Esophagus muscularis mucosa (tissue), 4 donors: ENCODE data around the gene SAXO2. TPM values are rescaled to one million over a fixed set of nuclear protein-coding genes. Genes with fewer than 3 reads are reported as not detected.
"Not testable (repeated sequence)": the region's sequence is repeated elsewhere in the genome, so short reads cannot be mapped to it uniquely, and the experiment has no call there.

Source experiments
- DNase-seq: peaks from one replicate; pipeline ENCODE4 v3.0.0-alpha.2; 2017; ENCODE audit errors: extremely low spot score
- H3K27ac ChIP-seq, 4 donors: fragments of 200-600 bp; sonication (generic); replicated peaks in 1 of 4; 1 replicate in 3 of 4; 2 replicates in 1 of 4; pipeline ENCODE4 v1.5.1; 2016 to 2019; ENCODE audit warnings: mild to moderate bottlenecking in 1 of 4
- H3K27me3 ChIP-seq, 4 donors: fragments of 200-600 bp; sonication (generic); one replicate each; pipeline versions ENCODE4 v1.5.1 to v1.6.0; 2016 to 2019
- H3K36me3 ChIP-seq, 4 donors: fragments of 200-600 bp; sonication (generic); one replicate each; pipeline ENCODE4 v1.5.1; 2016 to 2019
- H3K4me1 ChIP-seq, 4 donors: fragments of 200-600 bp; sonication (generic); one replicate each; pipeline ENCODE4 v1.5.1; 2016 to 2019
- H3K4me3 ChIP-seq, 4 donors: fragments of 200-600 bp; sonication (generic); 1 replicate in 2 of 4; 2 replicates in 2 of 4; pipeline ENCODE4 v1.5.1; 2016 to 2019; ENCODE audit warnings: mild to moderate bottlenecking in 4 of 4, moderate library complexity in 1 of 4
- H3K9me3 ChIP-seq, 4 donors: fragments of 200-600 bp; sonication (generic); 1 replicate in 3 of 4; 2 replicates in 1 of 4; pipeline ENCODE4 v1.5.1; 2016 to 2019
- EP300 ChIP-seq: sonication (generic); formaldehyde crosslinking; IDR thresholded peaks from one replicate; pipeline ENCODE4 v1.6.1; 2017; ENCODE audit warnings: antibody characterized with exemption
- POLR2A ChIP-seq: fragments of 450-650 bp; IDR thresholded peaks from one replicate; pipeline ENCODE4 v1.6.1; 2017; ENCODE audit warnings: antibody characterized with exemption, moderate library complexity, mild to moderate bottlenecking, low read depth
- POLR2AphosphoS5 ChIP-seq, 2 donors: sonication (generic); formaldehyde crosslinking; IDR thresholded peaks; one replicate each; pipeline ENCODE4 v1.6.1; 2017; ENCODE audit warnings: antibody characterized with exemption in 2 of 2
- WGBS: methylation state at CpG from one replicate; pipeline ENCODE4 v1.1.5; 2018; 5-methylcytosine and 5-hydroxymethylcytosine counted together
- intact Hi-C: fragments of 100-400 bp; cut with DNase I; formaldehyde crosslinking; loops from one replicate; pipeline ENCODE4 v1.15.1; 2023
- total RNA-seq, 4 donors: library from RNA; depleted of rRNA; stranded (reverse); fragments of >200 nt; gene quantifications; one replicate each; pipeline versions ENCODE4 v1.1.0 to v1.2.1, GENCODE V29; 2016
- TF ChIP-seq, protein P1 (sequence below), 3 experiments: fragments of 200-600 bp in 2 of 3; fragments of 450-650 bp in 1 of 3; sonication (generic) in 2 of 3; IDR thresholded peaks; one replicate each; pipeline ENCODE4 v1.5.1; 2017 to 2019; ENCODE audit warnings: antibody characterized with exemption in 3 of 3, mild to moderate bottlenecking in 2 of 3, moderate library complexity in 1 of 3

Gene SAXO2
- total RNA-seq, 4 donors from 2014 or later, result 0.39 to 1.7 (median 1.3) TPM; not detected in 1

DNA sequence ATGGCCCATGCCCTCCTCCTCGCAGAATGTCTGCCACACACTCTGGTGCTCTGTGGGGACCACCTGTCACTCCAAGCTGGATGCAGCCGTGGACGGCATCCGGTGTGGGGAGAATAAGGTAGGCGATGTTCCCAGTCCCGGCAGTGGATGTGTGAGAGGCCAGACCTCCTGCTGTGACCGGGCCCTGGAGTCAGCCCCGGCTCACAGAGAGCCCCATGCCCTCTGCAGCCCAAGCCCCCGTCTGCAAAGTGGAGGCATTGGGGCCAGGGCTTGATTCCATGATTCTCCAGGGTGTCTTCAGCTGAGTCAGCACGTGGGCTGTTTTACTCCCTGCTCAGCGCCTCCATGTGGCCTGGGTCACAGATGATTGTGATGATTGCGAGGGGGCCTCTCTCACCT is 54.5 kb downstream of the SAXO2 start:
- H3K36me3 ChIP-seq, result no peaks in the 10 kb centered on the region
- intact Hi-C loops, result no loop called here
- H3K9me3 ChIP-seq, result no peaks in the 10 kb centered on the region
- no peak for TF ChIP-seq POLR2AphosphoS5 (IDR thresholded peaks at IDR 0.05)
- TF ChIP-seq, protein P1, sequence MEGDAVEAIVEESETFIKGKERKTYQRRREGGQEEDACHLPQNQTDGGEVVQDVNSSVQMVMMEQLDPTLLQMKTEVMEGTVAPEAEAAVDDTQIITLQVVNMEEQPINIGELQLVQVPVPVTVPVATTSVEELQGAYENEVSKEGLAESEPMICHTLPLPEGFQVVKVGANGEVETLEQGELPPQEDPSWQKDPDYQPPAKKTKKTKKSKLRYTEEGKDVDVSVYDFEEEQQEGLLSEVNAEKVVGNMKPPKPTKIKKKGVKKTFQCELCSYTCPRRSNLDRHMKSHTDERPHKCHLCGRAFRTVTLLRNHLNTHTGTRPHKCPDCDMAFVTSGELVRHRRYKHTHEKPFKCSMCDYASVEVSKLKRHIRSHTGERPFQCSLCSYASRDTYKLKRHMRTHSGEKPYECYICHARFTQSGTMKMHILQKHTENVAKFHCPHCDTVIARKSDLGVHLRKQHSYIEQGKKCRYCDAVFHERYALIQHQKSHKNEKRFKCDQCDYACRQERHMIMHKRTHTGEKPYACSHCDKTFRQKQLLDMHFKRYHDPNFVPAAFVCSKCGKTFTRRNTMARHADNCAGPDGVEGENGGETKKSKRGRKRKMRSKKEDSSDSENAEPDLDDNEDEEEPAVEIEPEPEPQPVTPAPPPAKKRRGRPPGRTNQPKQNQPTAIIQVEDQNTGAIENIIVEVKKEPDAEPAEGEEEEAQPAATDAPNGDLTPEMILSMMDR (IDR thresholded peaks at IDR 0.05), result no peak
- TF ChIP-seq EP300, result no peak
- no peak for TF ChIP-seq POLR2A
- DNase-seq, result no peak
- H3K4me3 ChIP-seq, result no peak overlapping the region
- no peak overlapping the region for H3K27ac ChIP-seq
- H3K27me3 ChIP-seq, result no peaks in the 10 kb centered on the region
- H3K4me1 ChIP-seq, result no peaks in the 10 kb centered on the region
- 83% methylated on average over 9 of the region's 12 CpGs for WGBS

DNA sequence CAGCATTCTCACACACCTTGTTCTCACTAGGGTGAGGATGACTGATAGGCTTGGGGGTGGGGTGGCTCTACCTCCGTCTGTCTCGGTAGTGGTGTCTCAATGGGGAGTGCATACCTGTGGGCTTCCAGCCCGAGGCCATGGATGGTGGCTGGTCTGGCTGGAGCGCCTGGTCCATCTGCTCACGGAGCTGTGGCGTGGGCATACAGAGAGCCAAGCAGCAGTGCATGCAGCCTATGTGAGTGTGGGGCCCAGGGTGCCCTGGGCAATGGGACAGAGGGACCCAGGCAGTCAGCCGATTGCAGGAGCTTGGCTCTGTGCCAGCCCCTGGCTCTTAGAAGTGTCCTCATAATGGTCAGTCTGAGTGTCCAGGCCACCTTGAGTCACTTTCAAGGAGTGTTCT is 54.9 kb downstream of the SAXO2 start:
- H3K27ac ChIP-seq, H3K4me3 ChIP-seq, H3K27me3 ChIP-seq, H3K4me1 ChIP-seq, H3K9me3 ChIP-seq, H3K36me3 ChIP-seq, DNase-seq, intact Hi-C loops: not testable (repeated sequence)
- WGBS, result 79% methylated on average over 7 of the region's 7 CpGs

DNA sequence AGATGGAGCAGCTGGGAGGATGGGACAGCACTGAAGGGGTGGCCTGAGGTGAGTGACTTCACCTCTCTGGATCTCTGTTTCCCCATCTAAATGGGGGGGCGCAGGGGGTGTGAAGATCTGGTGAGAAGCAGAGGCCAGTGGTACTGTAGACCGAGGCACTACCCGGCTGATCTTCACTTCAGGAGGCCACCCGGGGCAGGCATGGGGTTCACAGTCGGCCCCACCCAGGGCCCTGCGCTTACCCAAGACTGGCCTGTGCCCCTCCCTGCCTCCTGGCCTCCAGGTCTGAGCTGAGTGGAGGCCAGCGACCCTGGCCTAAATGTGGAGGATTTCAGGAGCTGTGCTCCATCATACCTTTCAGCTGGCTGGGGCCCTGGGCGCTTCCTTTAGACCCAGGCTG is 55.7 kb downstream of the SAXO2 start:
- H3K27me3 ChIP-seq, H3K4me3 ChIP-seq, DNase-seq, H3K27ac ChIP-seq, H3K9me3 ChIP-seq, H3K36me3 ChIP-seq, intact Hi-C loops, H3K4me1 ChIP-seq: not testable (repeated sequence)
- WGBS, result 89% methylated on average over 6 of the region's 8 CpGs

GRCh38 chr15:82319522-82320278 is 57.1 kb downstream of the SAXO2 start:
- H3K27ac ChIP-seq, H3K27me3 ChIP-seq, H3K4me3 ChIP-seq, H3K9me3 ChIP-seq, H3K4me1 ChIP-seq, H3K36me3 ChIP-seq, DNase-seq, intact Hi-C loops: not testable (repeated sequence)
- 71% methylated on average over 5 of the region's 19 CpGs for WGBS

DNA sequence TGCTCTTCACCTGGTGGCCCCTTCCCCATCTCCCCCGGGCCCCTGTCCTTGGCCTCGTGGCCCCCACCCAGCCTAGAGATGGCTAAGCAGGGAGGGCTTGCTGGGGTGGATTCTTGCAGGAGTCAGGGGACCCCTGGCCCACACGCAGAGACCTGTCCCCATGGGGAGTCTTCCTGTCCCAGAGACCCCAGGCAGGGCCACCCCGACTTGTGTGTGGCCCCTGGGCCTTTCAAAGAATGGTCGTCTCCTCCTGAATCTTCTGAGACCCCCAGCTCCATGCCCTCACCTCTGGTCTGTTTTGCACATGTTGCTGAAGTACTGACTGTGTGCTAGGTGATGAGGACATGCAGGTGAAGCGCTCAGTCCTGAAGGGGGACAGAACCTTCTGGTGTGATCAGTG is 58.2 kb downstream of the SAXO2 start:
- H3K9me3 ChIP-seq, H3K4me1 ChIP-seq, H3K27ac ChIP-seq, H3K4me3 ChIP-seq, H3K27me3 ChIP-seq, H3K36me3 ChIP-seq, intact Hi-C loops, DNase-seq: not testable (repeated sequence)
- no CpG with 5 or more reads among the region's 6 CpGs for WGBS

- WGBS, result no CpG with 5 or more reads among the region's 10 CpGs
- DNase-seq, intact Hi-C loops, H3K9me3 ChIP-seq, H3K4me3 ChIP-seq, H3K4me1 ChIP-seq, H3K27ac ChIP-seq, H3K27me3 ChIP-seq, H3K36me3 ChIP-seq: not testable (repeated sequence)
Observed at GRCh38 chr15:82322488-82322887, 59.9 kb downstream of the SAXO2 start.

- H3K9me3 ChIP-seq, DNase-seq, H3K27ac ChIP-seq, H3K4me3 ChIP-seq, intact Hi-C loops, H3K36me3 ChIP-seq, H3K4me1 ChIP-seq, H3K27me3 ChIP-seq: not testable (repeated sequence)
- 60% methylated on average over 1 of the region's 6 CpGs for WGBS
Observed at GRCh38 chr15:82324831-82325230, 62.2 kb downstream of the SAXO2 start.

DNA sequence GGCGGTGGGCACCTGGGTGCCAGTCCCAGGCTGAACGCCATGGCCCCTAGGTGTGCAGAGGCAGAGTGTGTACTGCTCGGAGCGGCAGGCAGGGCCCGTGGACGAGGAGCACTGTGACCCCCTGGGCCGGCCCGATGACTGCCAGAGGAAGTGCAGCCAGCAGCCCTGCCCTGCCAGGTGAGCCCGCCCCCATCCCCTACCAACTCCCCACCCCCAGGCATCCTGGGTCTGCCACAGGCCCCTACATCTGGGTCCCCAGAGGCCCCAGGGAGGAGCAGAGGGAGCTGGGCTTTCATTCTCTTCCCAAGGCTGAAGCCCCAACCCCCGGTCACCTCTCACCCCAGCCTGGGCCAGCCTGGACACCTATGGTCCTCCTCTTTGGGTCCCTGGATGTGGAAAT is 63.0 kb downstream of the SAXO2 start:
- H3K4me3 ChIP-seq, H3K9me3 ChIP-seq, H3K27ac ChIP-seq, H3K36me3 ChIP-seq, intact Hi-C loops, DNase-seq, H3K4me1 ChIP-seq, H3K27me3 ChIP-seq: not testable (repeated sequence)
- WGBS, result no CpG with 5 or more reads among the region's 10 CpGs

DNA sequence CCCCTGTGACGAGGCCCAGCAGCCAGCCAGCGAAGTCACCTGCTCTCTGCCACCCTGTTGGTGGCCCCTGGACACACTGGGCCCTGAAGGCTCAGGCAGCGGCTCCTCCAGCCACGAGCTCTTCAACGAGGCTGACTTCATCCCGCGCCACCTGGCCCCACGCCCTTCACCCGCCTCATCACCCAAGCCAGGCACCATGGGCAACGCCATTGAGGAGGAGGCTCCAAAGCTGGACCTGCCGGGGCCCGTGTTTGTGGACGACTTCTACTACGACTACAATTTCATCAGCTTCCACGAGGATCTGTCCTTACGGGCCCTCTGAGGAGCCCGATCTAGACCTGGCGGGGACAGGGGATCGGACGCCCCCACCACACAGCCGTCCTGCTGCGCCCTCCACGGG is 64.3 kb downstream of the SAXO2 start:
- DNase-seq, H3K4me1 ChIP-seq, H3K9me3 ChIP-seq, H3K27ac ChIP-seq, H3K27me3 ChIP-seq, intact Hi-C loops, H3K36me3 ChIP-seq, H3K4me3 ChIP-seq: not testable (repeated sequence)
- WGBS, result no CpG with 5 or more reads among the region's 23 CpGs

DNA sequence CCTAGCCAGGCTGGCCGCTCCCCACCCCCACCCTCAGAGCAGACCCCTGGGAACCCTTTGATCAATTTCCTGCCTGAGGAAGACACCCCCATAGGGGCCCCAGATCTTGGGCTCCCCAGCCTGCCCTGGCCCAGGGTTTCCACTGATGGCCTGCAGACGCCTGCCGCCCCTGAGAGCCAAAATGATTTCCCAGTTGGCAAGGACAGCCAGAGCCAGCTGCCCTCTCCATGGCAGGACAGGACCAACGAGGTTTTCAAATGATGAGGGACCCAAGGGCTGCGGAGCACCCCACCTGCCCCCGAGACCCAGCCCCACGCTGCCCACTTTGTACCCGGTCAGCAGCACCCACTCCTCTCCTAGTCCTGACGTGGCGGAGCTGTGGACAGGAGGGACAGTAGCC is 64.8 kb downstream of the SAXO2 start:
- H3K4me1 ChIP-seq, DNase-seq, H3K27me3 ChIP-seq, H3K27ac ChIP-seq, H3K4me3 ChIP-seq, H3K36me3 ChIP-seq, H3K9me3 ChIP-seq, intact Hi-C loops: not testable (repeated sequence)
- no CpG with 5 or more reads among the region's 10 CpGs for WGBS

- no CpG with 5 or more reads among the region's 13 CpGs for WGBS
- H3K4me1 ChIP-seq, result peaks cover 0 to 12% (median 3%) of the 10 kb centered on the region in 4 donors
- H3K9me3 ChIP-seq, H3K36me3 ChIP-seq, DNase-seq, H3K27me3 ChIP-seq, H3K27ac ChIP-seq, intact Hi-C loops, H3K4me3 ChIP-seq: not testable (repeated sequence)
Observed at GRCh38 chr15:82329039-82329438, 66.4 kb downstream of the SAXO2 start.

- H3K27ac ChIP-seq, H3K9me3 ChIP-seq, H3K36me3 ChIP-seq, H3K27me3 ChIP-seq, DNase-seq, H3K4me3 ChIP-seq, intact Hi-C loops: not testable (repeated sequence)
- peaks cover 0 to 12% (median 3%) of the 10 kb centered on the region in 4 donors for H3K4me1 ChIP-seq
- WGBS, result no CpG with 5 or more reads among the region's 11 CpGs
Observed at GRCh38 chr15:82330921-82331320, 68.3 kb downstream of the SAXO2 start.
